ENCODE data around the gene PNPLA8.

DNA sequence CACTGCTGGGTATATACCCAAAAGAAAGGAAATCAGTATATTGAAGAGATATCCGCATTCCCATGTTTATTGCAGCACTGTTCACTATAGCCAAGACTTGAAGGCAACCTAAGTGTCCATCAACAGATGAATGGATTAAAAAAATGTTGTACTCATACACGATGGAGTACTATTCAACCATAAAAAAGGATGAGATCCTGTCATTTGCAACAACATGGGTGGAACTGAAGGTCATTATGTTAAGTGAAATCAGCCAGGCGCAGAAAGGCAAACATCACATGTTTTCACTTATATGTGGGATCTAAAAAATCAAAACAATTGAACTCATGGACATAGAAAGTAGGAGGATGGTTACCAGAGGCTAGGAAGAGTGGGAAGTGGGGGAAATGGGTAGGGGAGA is 89.0 kb downstream of the PNPLA8 start:
- no peak for TF ChIP-seq POLR2A (IDR thresholded peaks at IDR 0.05; ENCODE audit: low read depth, low read length)
- TF ChIP-seq RAD21 (IDR thresholded peaks at IDR 0.05; ENCODE audit: low read length): no peak
- TF ChIP-seq, protein P1, sequence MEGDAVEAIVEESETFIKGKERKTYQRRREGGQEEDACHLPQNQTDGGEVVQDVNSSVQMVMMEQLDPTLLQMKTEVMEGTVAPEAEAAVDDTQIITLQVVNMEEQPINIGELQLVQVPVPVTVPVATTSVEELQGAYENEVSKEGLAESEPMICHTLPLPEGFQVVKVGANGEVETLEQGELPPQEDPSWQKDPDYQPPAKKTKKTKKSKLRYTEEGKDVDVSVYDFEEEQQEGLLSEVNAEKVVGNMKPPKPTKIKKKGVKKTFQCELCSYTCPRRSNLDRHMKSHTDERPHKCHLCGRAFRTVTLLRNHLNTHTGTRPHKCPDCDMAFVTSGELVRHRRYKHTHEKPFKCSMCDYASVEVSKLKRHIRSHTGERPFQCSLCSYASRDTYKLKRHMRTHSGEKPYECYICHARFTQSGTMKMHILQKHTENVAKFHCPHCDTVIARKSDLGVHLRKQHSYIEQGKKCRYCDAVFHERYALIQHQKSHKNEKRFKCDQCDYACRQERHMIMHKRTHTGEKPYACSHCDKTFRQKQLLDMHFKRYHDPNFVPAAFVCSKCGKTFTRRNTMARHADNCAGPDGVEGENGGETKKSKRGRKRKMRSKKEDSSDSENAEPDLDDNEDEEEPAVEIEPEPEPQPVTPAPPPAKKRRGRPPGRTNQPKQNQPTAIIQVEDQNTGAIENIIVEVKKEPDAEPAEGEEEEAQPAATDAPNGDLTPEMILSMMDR (conservative IDR thresholded peaks at IDR 0.05; ENCODE audit: low read depth, low read length): no peak
- TF ChIP-seq BHLHE40 (IDR thresholded peaks at IDR 0.05; ENCODE audit: low read depth, low read length): no peak

All from IMR-90 (cell line).